Kidney epithelial cell (primary cell): Measurements from ENCODE around the gene MCC. TPM values are rescaled to one million over a fixed set of nuclear protein-coding genes. Genes with fewer than 3 reads are reported as not detected.

Experiments
- DNase-seq: peaks from one replicate; pipeline ENCODE4 v3.0.0-alpha.2; 2010; ENCODE audit warnings: low read depth
- H3K27me3 ChIP-seq: 2 replicates; pipeline ENCODE4 v1.6.0; 2011; ENCODE audit warnings: low read length; ENCODE audit not compliant: control insufficient read depth, insufficient read depth
- H3K36me3 ChIP-seq: 2 replicates; pipeline ENCODE4 v1.5.1; 2011; ENCODE audit warnings: low read length; ENCODE audit not compliant: control insufficient read depth, insufficient read depth
- H3K4me3 ChIP-seq: 2 replicates; pipeline ENCODE4 v1.5.1; 2011; ENCODE audit warnings: low read depth, mild to moderate bottlenecking, control low read depth, low read length
- CTCF ChIP-seq: IDR thresholded peaks from 2 replicates; pipeline ENCODE4 v1.5.1; 2011; ENCODE audit warnings: mild to moderate bottlenecking, moderate library complexity, low read length, control low read depth, inconsistent platforms; ENCODE audit not compliant: insufficient read depth, poor library complexity, severe bottlenecking
- total RNA-seq: library from RNA; depleted of rRNA; stranded (reverse); fragments of >200 nt; gene quantifications from 2 replicates; pipeline ENCODE4 v1.2.3, GENCODE V29; 2015

The MCC gene
- total RNA-seq, 1 donor from 2014 or later, result 16.7 TPM

- DNase-seq, result peak; percentile 10
- no peaks in the 10 kb centered on the region for H3K27me3 ChIP-seq
- H3K4me3 ChIP-seq, result no peak overlapping the region
- TF ChIP-seq CTCF, result peak; percentile 37
- no peaks in the 10 kb centered on the region for H3K36me3 ChIP-seq
Observed at GRCh38 chr5:113123618-113124017, 364.6 kb downstream of the MCC start.

- no peak for DNase-seq
- TF ChIP-seq CTCF, result no peak
- H3K36me3 ChIP-seq, result no peaks in the 10 kb centered on the region
Observed at GRCh38 chr5:113122053-113122452, 366.2 kb downstream of the MCC start.

GRCh38 chr5:113119246-113119924 lies 368.9 kb downstream of the MCC start:
- Histone ChIP-seq H3K27me3 (no peaks in the 10 kb centered on the region), H3K4me3 (no peak overlapping the region), H3K36me3 (no peaks in the 10 kb centered on the region)
- TF ChIP-seq CTCF, result no peak
- no peak for DNase-seq

More at GRCh38 chr5:113122053-113122452, 366.2 kb downstream of the MCC start:
- no peaks in the 10 kb centered on the region for H3K27me3 ChIP-seq
- H3K4me3 ChIP-seq, result no peak overlapping the region

- H3K36me3 ChIP-seq, result no peaks in the 10 kb centered on the region
- H3K27me3 ChIP-seq, result no peaks in the 10 kb centered on the region
- DNase-seq, result no peak
- no peak overlapping the region for H3K4me3 ChIP-seq
- TF ChIP-seq CTCF, result no peak
Observed at GRCh38 chr5:113118765-113119164, 369.5 kb downstream of the MCC start.

- H3K27me3 ChIP-seq, result no peaks in the 10 kb centered on the region
- no peaks in the 10 kb centered on the region for H3K36me3 ChIP-seq
- no peak for DNase-seq
- no peak overlapping the region for H3K4me3 ChIP-seq
- TF ChIP-seq CTCF, result no peak
Observed at GRCh38 chr5:113118298-113118697, 370.0 kb downstream of the MCC start.

GRCh38 chr5:113117543-113118115 lies 370.6 kb downstream of the MCC start:
- H3K4me3 ChIP-seq, result no peak overlapping the region
- no peaks in the 10 kb centered on the region for H3K36me3 ChIP-seq
- no peaks in the 10 kb centered on the region for H3K27me3 ChIP-seq
- TF ChIP-seq CTCF, result no peak
- no peak for DNase-seq
